ENCODE data around the gene SLC2A4. TPM values are rescaled to one million over a fixed set of nuclear protein-coding genes. Genes with fewer than 3 reads are reported as not detected.

SLC2A4 gene
- total and polyA plus RNA-seq, 2 of the 4 experiments (the other 2 are of a cell fraction) = 0.07 TPM; not detected in 1

DNA sequence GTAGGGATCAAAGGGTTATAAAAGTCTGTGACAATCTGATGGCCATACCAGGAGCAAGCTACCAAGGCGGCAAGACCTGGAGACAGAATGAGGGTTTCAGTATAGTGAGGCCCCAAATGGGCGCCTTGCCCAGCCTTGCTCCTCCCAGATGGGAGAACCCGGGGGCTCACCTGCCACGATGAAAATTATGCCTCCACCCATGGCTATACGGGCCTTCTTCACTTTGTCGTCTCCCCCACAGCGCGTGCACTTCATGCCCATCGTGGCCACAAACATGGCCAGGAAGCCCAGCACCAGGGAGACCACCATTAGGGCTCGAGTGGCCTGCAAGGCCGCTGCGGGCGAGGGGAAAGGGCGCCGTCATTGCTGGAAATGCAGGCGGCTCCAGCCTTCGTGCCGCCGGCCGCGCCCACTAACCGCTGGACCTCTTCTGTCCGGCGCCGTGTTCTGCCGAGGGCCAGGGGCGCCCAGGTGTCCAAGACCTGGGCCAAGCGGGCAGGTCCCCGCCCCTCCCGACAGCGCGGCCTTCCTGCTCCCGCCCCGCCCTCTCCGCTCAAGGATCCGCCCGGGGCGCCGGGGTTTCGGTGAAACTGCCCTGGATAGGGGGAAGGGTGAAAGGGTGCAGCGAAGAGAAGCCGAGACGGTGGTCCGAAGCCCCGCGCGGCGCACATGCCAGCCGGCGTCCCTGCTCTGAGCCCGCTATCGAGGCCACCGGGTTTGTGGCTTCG, 20.7 kb upstream of the SLC2A4 start:
- no peak overlapping the region; the same call in 1 of the 2 replicates for H4K91ac ChIP-seq (ENCODE audit: insufficient read depth, low read depth, low read length)
- H3K27me3 ChIP-seq (ENCODE audit: control insufficient read depth, insufficient read depth, low read length) = peaks cover 13% of the 10 kb centered on the region; the same call in 1 of the 2 replicates
- H3K4me3 ChIP-seq (ENCODE audit: insufficient read depth, low read depth, low read length) = peak overlapping the region; percentile 37
- ChIA-PET CTCF (no interaction called here), POLR2A (ENCODE audit: unreplicated experiment) (no interaction called here)
- BruUV-seq (replicated peaks) = no TSS peak
- H3K79me1 ChIP-seq (ENCODE audit: low read depth in 1 of 2, low read length in 2 of 2) = peaks cover 0 to 6% of the 10 kb centered on the region in 2 experiments; a peak in 1 of 4 replicates
- H4K5ac ChIP-seq (ENCODE audit: low read depth, low read length) = peak overlapping the region; percentile 78
- dilution Hi-C loops (cut with HindIII; ENCODE audit: low sequenced_read_pairs, unreplicated experiment) (no loop called here), intact Hi-C loops (cut with micrococcal nuclease) (no loop called here), in situ Hi-C loops (cut with MboI; ENCODE audit: low sequenced_read_pairs) (no loop called here)
- DNase-seq (no peak), ATAC-seq (ENCODE audit: low read depth) (peak; percentile 48)
- H2BK15ac ChIP-seq (ENCODE audit: low read depth, low read length) = no peak overlapping the region
- peak overlapping the region; percentile 82 for H3K4me2 ChIP-seq (ENCODE audit: low read depth, low read length)
- no peak overlapping the region for H2BK5ac ChIP-seq (ENCODE audit: low read depth, low read length, poor library complexity, severe bottlenecking)
- WGBS, 2 experiments (ENCODE audit: extremely low coverage in 2 of 2, insufficient read length in 1 of 2) = 22% methylated on average over 41 of the region's 54 CpGs; no CpG with 5 or more reads in 1 of the 2 experiments
- peak overlapping the region; percentile 87 for H2AFZ ChIP-seq (replicated peaks; ENCODE audit: low read length, poor library complexity)
- TF ChIP-seq CHD1 (IDR thresholded peaks at IDR 0.05; ENCODE audit: low read depth, low read length) (no peak), MAZ (IDR thresholded peaks at IDR 0.05; ENCODE audit: borderline replicate concordance, low read depth, low read length) (no peak)
- TF ChIP-seq, protein P1, sequence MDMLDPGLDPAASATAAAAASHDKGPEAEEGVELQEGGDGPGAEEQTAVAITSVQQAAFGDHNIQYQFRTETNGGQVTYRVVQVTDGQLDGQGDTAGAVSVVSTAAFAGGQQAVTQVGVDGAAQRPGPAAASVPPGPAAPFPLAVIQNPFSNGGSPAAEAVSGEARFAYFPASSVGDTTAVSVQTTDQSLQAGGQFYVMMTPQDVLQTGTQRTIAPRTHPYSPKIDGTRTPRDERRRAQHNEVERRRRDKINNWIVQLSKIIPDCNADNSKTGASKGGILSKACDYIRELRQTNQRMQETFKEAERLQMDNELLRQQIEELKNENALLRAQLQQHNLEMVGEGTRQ (IDR thresholded peaks at IDR 0.05; ENCODE audit: low read depth, low read length) = no peak
- TF ChIP-seq, protein P2, sequence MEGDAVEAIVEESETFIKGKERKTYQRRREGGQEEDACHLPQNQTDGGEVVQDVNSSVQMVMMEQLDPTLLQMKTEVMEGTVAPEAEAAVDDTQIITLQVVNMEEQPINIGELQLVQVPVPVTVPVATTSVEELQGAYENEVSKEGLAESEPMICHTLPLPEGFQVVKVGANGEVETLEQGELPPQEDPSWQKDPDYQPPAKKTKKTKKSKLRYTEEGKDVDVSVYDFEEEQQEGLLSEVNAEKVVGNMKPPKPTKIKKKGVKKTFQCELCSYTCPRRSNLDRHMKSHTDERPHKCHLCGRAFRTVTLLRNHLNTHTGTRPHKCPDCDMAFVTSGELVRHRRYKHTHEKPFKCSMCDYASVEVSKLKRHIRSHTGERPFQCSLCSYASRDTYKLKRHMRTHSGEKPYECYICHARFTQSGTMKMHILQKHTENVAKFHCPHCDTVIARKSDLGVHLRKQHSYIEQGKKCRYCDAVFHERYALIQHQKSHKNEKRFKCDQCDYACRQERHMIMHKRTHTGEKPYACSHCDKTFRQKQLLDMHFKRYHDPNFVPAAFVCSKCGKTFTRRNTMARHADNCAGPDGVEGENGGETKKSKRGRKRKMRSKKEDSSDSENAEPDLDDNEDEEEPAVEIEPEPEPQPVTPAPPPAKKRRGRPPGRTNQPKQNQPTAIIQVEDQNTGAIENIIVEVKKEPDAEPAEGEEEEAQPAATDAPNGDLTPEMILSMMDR (conservative IDR thresholded peaks at IDR 0.05; ENCODE audit: low read depth, low read length) = no peak
- H3K9ac ChIP-seq (ENCODE audit: low read depth, low read length) = no peak overlapping the region
- H3K36me3 ChIP-seq (ENCODE audit: control insufficient read depth, insufficient read depth, low read length) = peaks cover 26% of the 10 kb centered on the region
- no peaks in the 10 kb centered on the region for H3K9me3 ChIP-seq (ENCODE audit: control insufficient read depth, insufficient read depth, low read length)
- peaks cover 8% of the 10 kb centered on the region for H3K4me1 ChIP-seq (ENCODE audit: control insufficient read depth, insufficient read depth, low read length)
- 0 out of 2 replicates have a peak overlapping the region, but pooled peaks have one; percentile 45 for H3K23ac ChIP-seq (ENCODE audit: low read depth, low read length)
- no peak overlapping the region for H2BK20ac ChIP-seq (ENCODE audit: low read depth, low read length)
- H3K56ac ChIP-seq (ENCODE audit: extremely low read depth, insufficient read depth, low read length) = no peak overlapping the region
- peak overlapping the region in 1 of 2 experiments; percentile 56; a peak in 3 of 4 replicates for H4K8ac ChIP-seq (ENCODE audit: low read depth in 2 of 2, low read length in 2 of 2)
- no peaks in the 10 kb centered on the region for H4K20me1 ChIP-seq (ENCODE audit: insufficient read depth, low read length)
- peak overlapping the region; percentile 71 for H2AK9ac ChIP-seq (replicated peaks; ENCODE audit: low read depth, low read length, poor library complexity)
- H3K27ac ChIP-seq (ENCODE audit: insufficient read depth, low read length) = no peak overlapping the region
- H2AK5ac ChIP-seq (ENCODE audit: low read depth, low read length) = no peak overlapping the region
- no peak overlapping the region for H3K14ac ChIP-seq (replicated peaks; ENCODE audit: low read depth, low read length)
- no peak overlapping the region for H3K18ac ChIP-seq (ENCODE audit: low read depth, low read length)
- H2BK120ac ChIP-seq (ENCODE audit: low read depth, low read length) = no peak overlapping the region
- peak overlapping the region; percentile 28; the same call in 1 of the 2 replicates for H3K4ac ChIP-seq (ENCODE audit: low read depth, low read length)
- peaks cover 10% of the 10 kb centered on the region for H3K9me1 ChIP-seq (ENCODE audit: insufficient read depth, low read length)

Data from IMR-90 (cell line).